Fibroblast of lung (primary cell): ENCODE results near the gene TPD52L1. TPM values are rescaled to one million over a fixed set of nuclear protein-coding genes. Genes with fewer than 3 reads are reported as not detected.

Experiments
- DNase-seq, 2 donors: peaks; one replicate each; pipeline versions ENCODE4 v3.0.0 to v3.0.0-alpha.2; 2010; ENCODE audit warnings: low read depth in 2 of 2
- H2AFZ ChIP-seq: 2 replicates; pipeline ENCODE4 v1.5.1; 2012; ENCODE audit warnings: low read length, control low read depth, inconsistent platforms
- H3K27ac ChIP-seq: 2 replicates; pipeline ENCODE4 v1.5.1; 2011; ENCODE audit warnings: low read length, control low read depth; ENCODE audit not compliant: insufficient read depth
- H3K27me3 ChIP-seq: 2 replicates; pipeline ENCODE4 v1.5.1; 2011; ENCODE audit warnings: mild to moderate bottlenecking, low read length; ENCODE audit not compliant: control insufficient read depth, insufficient read depth
- H3K36me3 ChIP-seq: 2 replicates; pipeline ENCODE4 v1.5.1; 2011; ENCODE audit warnings: low read length; ENCODE audit not compliant: control insufficient read depth, insufficient read depth
- H3K4me1 ChIP-seq: 2 replicates; pipeline ENCODE4 v1.5.1; 2011; ENCODE audit warnings: low read length; ENCODE audit not compliant: control insufficient read depth, insufficient read depth; ENCODE audit errors: extremely low read depth
- H3K4me2 ChIP-seq: 2 replicates; pipeline ENCODE4 v1.5.1; 2011; ENCODE audit warnings: low read length, control low read depth; ENCODE audit not compliant: insufficient read depth; ENCODE audit errors: extremely low read depth
- H3K4me3 ChIP-seq, 4 experiments: fragments of 200-600 bp in 1 of 4; sonication (generic) in 1 of 4; replicated peaks in 1 of 4; 2 replicates each; pipeline ENCODE4 v1.5.1; 2011 to 2016; ENCODE audit warnings: low read length in 4 of 4, low read depth in 3 of 4, mild to moderate bottlenecking in 3 of 4, control low read depth in 2 of 4, inconsistent platforms in 1 of 4, mixed read lengths in 1 of 4; ENCODE audit not compliant: insufficient read depth in 1 of 4; ENCODE audit errors: control extremely low read depth in 1 of 4
- H3K79me2 ChIP-seq: 2 replicates; pipeline ENCODE4 v1.5.1; 2012; ENCODE audit warnings: mild to moderate bottlenecking, low read length, inconsistent platforms; ENCODE audit not compliant: control insufficient read depth, insufficient read depth
- H3K9ac ChIP-seq: 2 replicates; pipeline ENCODE4 v1.5.1; 2011; ENCODE audit warnings: mild to moderate bottlenecking, low read length, control low read depth; ENCODE audit not compliant: insufficient read depth
- H3K9me3 ChIP-seq: 2 replicates; pipeline ENCODE4 v1.5.1; 2012; ENCODE audit warnings: low read depth, low read length; ENCODE audit not compliant: control insufficient read depth, insufficient read depth
- H4K20me1 ChIP-seq: 2 replicates; pipeline ENCODE4 v1.5.1; 2011; ENCODE audit warnings: low read length; ENCODE audit not compliant: control insufficient read depth, insufficient read depth; ENCODE audit errors: extremely low read depth
- EZH2 ChIP-seq: IDR thresholded peaks from 2 replicates; pipeline ENCODE4 v1.5.1; 2012; ENCODE audit warnings: low read length, control low read depth, mild to moderate bottlenecking; ENCODE audit errors: missing control alignments
- polyA plus RNA-seq, 2 donors: library from polyadenylated mRNA; depleted of rRNA in 1 of 2; stranded (reverse) in 1 of 2; unstranded in 1 of 2; fragments of >200 nt; gene quantifications; 2 replicates each; pipeline ENCODE4 v1.2.1, GENCODE V29; 2011 to 2012; ENCODE audit warnings: missing spikeins in 1 of 2
- total RNA-seq: library from RNA; depleted of rRNA; stranded (reverse); fragments of >200 nt; gene quantifications from 2 replicates; pipeline ENCODE4 v1.2.1, GENCODE V29; 2014
- TF ChIP-seq, protein P1 (sequence below), 2 donors: IDR thresholded peaks in 1 of 2; conservative IDR thresholded peaks in 1 of 2; 1 replicate in 1 of 2; 2 replicates in 1 of 2; pipeline ENCODE4 v1.5.1; 2011 to 2012; ENCODE audit warnings: low read length in 2 of 2, control low read depth in 1 of 2, inconsistent platforms in 1 of 2, low read depth in 1 of 2, mild to moderate bottlenecking in 1 of 2

The TPD52L1 gene
- total and polyA plus RNA-seq, 2 donors (not counting 1 experiment from before 2014, with no cell fraction given), result 41.0 to 75.9 TPM

DNA sequence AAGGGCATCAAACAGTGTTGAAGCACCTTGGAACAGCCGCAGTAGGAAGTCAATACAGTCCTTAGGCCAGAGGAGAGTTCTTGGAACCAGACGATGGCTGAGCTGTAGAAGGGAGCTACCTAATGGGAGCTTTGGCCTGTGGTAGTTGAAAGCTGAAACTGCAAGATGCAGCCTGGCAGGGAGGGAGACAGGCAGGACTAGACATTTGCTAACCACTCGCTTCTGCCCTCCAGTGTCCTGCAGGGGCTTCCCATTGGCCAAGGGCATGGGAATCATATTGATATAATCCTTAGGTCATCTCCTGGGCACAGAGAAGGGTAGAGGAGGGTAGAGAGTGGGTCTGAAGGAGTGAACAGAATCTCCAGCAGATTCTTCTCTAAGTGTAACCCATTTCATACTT, 60.4 kb downstream of the TPD52L1 start:
- no peak overlapping the region for H3K4me2 ChIP-seq
- no peak overlapping the region for H3K4me3 ChIP-seq
- no peak overlapping the region for H2AFZ ChIP-seq
- no peaks in the 10 kb centered on the region for H3K4me1 ChIP-seq
- no peak for TF ChIP-seq EZH2
- TF ChIP-seq, protein P1, sequence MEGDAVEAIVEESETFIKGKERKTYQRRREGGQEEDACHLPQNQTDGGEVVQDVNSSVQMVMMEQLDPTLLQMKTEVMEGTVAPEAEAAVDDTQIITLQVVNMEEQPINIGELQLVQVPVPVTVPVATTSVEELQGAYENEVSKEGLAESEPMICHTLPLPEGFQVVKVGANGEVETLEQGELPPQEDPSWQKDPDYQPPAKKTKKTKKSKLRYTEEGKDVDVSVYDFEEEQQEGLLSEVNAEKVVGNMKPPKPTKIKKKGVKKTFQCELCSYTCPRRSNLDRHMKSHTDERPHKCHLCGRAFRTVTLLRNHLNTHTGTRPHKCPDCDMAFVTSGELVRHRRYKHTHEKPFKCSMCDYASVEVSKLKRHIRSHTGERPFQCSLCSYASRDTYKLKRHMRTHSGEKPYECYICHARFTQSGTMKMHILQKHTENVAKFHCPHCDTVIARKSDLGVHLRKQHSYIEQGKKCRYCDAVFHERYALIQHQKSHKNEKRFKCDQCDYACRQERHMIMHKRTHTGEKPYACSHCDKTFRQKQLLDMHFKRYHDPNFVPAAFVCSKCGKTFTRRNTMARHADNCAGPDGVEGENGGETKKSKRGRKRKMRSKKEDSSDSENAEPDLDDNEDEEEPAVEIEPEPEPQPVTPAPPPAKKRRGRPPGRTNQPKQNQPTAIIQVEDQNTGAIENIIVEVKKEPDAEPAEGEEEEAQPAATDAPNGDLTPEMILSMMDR (conservative IDR thresholded peaks at IDR 0.05 in 1 of 2, IDR thresholded peaks at IDR 0.05 in 1 of 2; ENCODE audit: low read depth in 1 of 2, low read length in 2 of 2), result no peak
- no peaks in the 10 kb centered on the region for H3K79me2 ChIP-seq
- H3K27me3 ChIP-seq, result no peaks in the 10 kb centered on the region
- no peaks in the 10 kb centered on the region for H3K36me3 ChIP-seq
- no peaks in the 10 kb centered on the region for H4K20me1 ChIP-seq
- DNase-seq, result no peak
- no peak overlapping the region for H3K27ac ChIP-seq
- no peak overlapping the region for H3K9ac ChIP-seq
- no peaks in the 10 kb centered on the region for H3K9me3 ChIP-seq

DNA sequence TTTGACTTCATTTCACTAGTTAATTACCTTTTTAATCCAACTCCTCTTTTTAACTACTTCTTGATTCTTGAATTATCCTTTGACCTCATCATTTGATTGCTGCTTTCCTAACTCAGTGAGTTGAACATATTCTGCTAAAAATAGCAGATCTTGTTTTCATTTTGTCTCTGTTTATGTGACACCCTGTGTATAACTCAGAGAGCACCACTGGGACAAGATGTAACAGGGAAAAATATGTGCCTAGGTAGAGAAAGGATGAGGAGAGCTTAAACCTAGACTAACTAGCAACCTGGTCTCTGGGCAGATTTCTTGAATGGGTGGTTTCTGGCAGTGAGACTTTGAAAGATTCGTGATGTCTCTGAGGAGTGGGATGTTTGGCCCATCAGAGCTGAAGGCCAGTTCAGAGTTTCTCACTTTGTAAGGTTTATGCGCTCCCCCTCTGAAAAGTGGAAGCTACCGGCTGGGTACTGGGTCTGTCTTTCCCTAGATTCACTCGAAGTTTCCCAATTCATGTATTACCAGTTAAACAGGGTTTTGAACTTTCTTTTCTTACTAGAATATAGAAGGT, 61.8 kb downstream of the TPD52L1 start:
- H3K4me2 ChIP-seq, result no peak overlapping the region
- no peak overlapping the region for H3K27ac ChIP-seq
- H2AFZ ChIP-seq, result no peak overlapping the region
- no peaks in the 10 kb centered on the region for H3K36me3 ChIP-seq
- H3K4me1 ChIP-seq, result no peaks in the 10 kb centered on the region
- no peaks in the 10 kb centered on the region for H4K20me1 ChIP-seq
- H3K4me3 ChIP-seq, result no peak overlapping the region
- DNase-seq, result no peak
- H3K79me2 ChIP-seq, result no peaks in the 10 kb centered on the region
- no peaks in the 10 kb centered on the region for H3K9me3 ChIP-seq
- no peak overlapping the region for H3K9ac ChIP-seq
- TF ChIP-seq, protein P1 (conservative IDR thresholded peaks at IDR 0.05 in 1 of 2, IDR thresholded peaks at IDR 0.05 in 1 of 2; ENCODE audit: low read depth in 1 of 2, low read length in 2 of 2), result no peak
- no peak for TF ChIP-seq EZH2
- no peaks in the 10 kb centered on the region for H3K27me3 ChIP-seq

DNA sequence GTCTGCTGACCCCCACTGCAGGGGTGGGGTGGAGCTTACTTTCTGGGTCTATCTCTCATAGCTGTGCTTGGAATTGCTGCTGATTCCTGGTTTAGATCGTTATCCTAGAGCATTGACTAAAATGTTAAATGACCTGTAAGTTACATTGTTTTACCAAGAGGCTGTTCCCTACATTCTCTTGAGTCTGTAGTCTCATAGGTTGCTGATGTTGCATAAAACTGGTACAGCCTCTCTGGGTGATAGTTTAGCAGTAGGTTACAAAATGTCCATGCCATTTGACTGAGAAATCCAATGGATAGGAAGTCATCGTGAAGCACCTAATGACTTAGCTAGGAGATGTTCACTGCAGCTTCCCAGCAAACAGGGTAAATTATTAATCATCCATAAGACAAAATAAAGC, 62.4 kb downstream of the TPD52L1 start:
- Histone ChIP-seq H3K79me2 (no peaks in the 10 kb centered on the region), H3K27me3 (no peaks in the 10 kb centered on the region), H3K4me3 (no peak overlapping the region), H4K20me1 (no peaks in the 10 kb centered on the region), H3K4me2 (no peak overlapping the region), H2AFZ (no peak overlapping the region), H3K9ac (no peak overlapping the region), H3K4me1 (peaks cover 2% of the 10 kb centered on the region), H3K9me3 (no peaks in the 10 kb centered on the region), H3K27ac (no peak overlapping the region), H3K36me3 (no peaks in the 10 kb centered on the region)
- TF ChIP-seq, protein P1 (conservative IDR thresholded peaks at IDR 0.05 in 1 of 2, IDR thresholded peaks at IDR 0.05 in 1 of 2; ENCODE audit: low read depth in 1 of 2, low read length in 2 of 2), result no peak
- TF ChIP-seq EZH2, result no peak
- no peak for DNase-seq
